A549 (cell line): ENCODE data around the gene DIP2A. TPM values are rescaled to one million over a fixed set of nuclear protein-coding genes. Genes with fewer than 3 reads are reported as not detected.

Experiments used
- BHLHE40 ChIP-seq: IDR thresholded peaks from 2 replicates; pipeline ENCODE4 v1.6.1; 2012; ENCODE audit warnings: low read depth, low read length, inconsistent platforms
- EHMT2 ChIP-seq: fragments of 200-600 bp; sonication (generic); IDR thresholded peaks from 2 replicates; pipeline ENCODE4 v1.6.1; 2016; ENCODE audit warnings: antibody characterized with exemption, low read depth, mild to moderate bottlenecking, moderate library complexity
- HMGXB4 ChIP-seq: fragments of 250-450 bp; sonication (Bioruptor Pico); IDR thresholded peaks from 2 replicates; pipeline ENCODE4 v1.5.0; 2021; ENCODE audit warnings: mild to moderate bottlenecking, moderate library complexity, borderline replicate concordance
- KDM1A ChIP-seq: fragments of 200-600 bp; sonication (generic); IDR thresholded peaks from 2 replicates; pipeline ENCODE4 v1.6.1; 2016; ENCODE audit warnings: low read depth, mild to moderate bottlenecking
- NFE2L2 ChIP-seq: fragments of 150-350 bp; conservative IDR thresholded peaks from 2 replicates; pipeline ENCODE4 v1.6.1; 2014; ENCODE audit warnings: low read length
- polyA plus RNA-seq, 4 experiments: library from polyadenylated mRNA; depleted of rRNA in 3 of 4; stranded (reverse); fragments of >200 nt; fragmentation: RNase III in 1 of 4; extraction: RNeasy Plus Mini Kit Qiagen cat#74134 plus additional on column Dnase treatment in 1 of 4; gene quantifications; 2 replicates in 3 of 4; 3 replicates in 1 of 4; pipeline ENCODE4 v1.2.3, GENCODE V29; 2011 to 2017
- small RNA-seq, 6 experiments: library from RNA; depleted of rRNA; stranded (forward); fragments of <200 nt; gene quantifications; one replicate each; pipeline ENCODE3, GENCODE V24; 2012
- TF ChIP-seq, protein P1 (sequence below): fragments of 200-600 bp; sonication (generic); IDR thresholded peaks from 2 replicates; pipeline ENCODE4 v1.6.1; 2016; ENCODE audit warnings: antibody characterized with exemption, mild to moderate bottlenecking, moderate library complexity

The DIP2A gene
- polyA plus RNA-seq, 2 of the 4 experiments (the other 2 are of a cell fraction), result 13.3 to 18.4 TPM

DNA sequence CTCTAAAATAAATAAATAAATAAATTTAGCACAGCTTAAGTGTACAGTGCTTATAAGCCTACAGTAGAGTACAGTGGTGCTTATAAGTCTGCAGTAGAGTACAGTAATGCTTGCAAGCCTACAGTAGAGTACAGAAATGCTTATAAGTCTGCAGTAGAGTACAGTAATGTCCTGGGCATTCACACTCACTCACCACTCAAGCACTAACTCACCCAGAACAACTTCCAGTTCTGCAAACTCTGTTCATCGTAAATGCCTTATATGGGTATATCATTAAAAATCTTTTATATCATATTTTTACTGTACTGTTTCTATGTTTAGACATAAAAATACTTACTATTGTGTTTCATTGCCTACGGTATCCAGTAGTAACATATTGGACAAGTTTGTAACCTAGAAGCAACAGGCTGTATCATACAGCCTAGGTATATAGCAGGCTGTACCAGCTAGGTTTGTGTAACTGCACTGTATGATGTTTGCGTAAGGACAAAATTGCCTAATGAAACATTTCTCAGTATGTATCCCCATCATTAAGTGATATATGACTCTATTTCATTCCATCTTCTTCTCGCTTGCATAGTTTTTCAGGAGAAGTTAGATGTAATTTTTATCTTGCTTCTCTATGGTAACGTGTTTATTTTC is 160.2 kb downstream of the DIP2A start (continued):
- TF ChIP-seq, protein P1, sequence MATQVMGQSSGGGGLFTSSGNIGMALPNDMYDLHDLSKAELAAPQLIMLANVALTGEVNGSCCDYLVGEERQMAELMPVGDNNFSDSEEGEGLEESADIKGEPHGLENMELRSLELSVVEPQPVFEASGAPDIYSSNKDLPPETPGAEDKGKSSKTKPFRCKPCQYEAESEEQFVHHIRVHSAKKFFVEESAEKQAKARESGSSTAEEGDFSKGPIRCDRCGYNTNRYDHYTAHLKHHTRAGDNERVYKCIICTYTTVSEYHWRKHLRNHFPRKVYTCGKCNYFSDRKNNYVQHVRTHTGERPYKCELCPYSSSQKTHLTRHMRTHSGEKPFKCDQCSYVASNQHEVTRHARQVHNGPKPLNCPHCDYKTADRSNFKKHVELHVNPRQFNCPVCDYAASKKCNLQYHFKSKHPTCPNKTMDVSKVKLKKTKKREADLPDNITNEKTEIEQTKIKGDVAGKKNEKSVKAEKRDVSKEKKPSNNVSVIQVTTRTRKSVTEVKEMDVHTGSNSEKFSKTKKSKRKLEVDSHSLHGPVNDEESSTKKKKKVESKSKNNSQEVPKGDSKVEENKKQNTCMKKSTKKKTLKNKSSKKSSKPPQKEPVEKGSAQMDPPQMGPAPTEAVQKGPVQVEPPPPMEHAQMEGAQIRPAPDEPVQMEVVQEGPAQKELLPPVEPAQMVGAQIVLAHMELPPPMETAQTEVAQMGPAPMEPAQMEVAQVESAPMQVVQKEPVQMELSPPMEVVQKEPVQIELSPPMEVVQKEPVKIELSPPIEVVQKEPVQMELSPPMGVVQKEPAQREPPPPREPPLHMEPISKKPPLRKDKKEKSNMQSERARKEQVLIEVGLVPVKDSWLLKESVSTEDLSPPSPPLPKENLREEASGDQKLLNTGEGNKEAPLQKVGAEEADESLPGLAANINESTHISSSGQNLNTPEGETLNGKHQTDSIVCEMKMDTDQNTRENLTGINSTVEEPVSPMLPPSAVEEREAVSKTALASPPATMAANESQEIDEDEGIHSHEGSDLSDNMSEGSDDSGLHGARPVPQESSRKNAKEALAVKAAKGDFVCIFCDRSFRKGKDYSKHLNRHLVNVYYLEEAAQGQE, result no peak
- TF ChIP-seq HMGXB4 (CRISPR knock-in tag), result no peak
- no peak for TF ChIP-seq KDM1A
- TF ChIP-seq BHLHE40, result no peak
- TF ChIP-seq NFE2L2, result no peak
- TF ChIP-seq EHMT2, result no peak

Small RNAs within 50 kb of the gene (small RNA-seq; reads per million reads assigned to genes)
- 0 reads per million in 6 experiments for gene RNU6-396P

Other genes starting within 250 kb of the DIP2A start
- 9.5 and 13.2 TPM in 2 replicates for gene LSS, start 230.1 kb upstream of the DIP2A start, polyA plus RNA-seq (2011; rRNA removed)
- gene LSS, start 230.1 kb upstream of the DIP2A start, polyA plus RNA-seq (2017; fragmentation: RNase III; extraction: RNeasy Plus Mini Kit Qiagen cat#74134 plus additional on column Dnase treatment), result 13.1 to 22.0 TPM (median 19.7 TPM) in 3 replicates
- gene MCM3AP, start 173.3 kb upstream of the DIP2A start, polyA plus RNA-seq (2011; rRNA removed), result 43.6 and 45.3 TPM in 2 replicates
- 38.2 to 42.9 TPM (median 41.2 TPM) in 3 replicates for gene MCM3AP, start 173.3 kb upstream of the DIP2A start, polyA plus RNA-seq (2017; fragmentation: RNase III; extraction: RNeasy Plus Mini Kit Qiagen cat#74134 plus additional on column Dnase treatment)
- gene YBEY, start 172.5 kb upstream of the DIP2A start, polyA plus RNA-seq (2011; rRNA removed), result 36.6 and 45.4 TPM in 2 replicates
- 31.8 to 33.7 TPM (median 32.4 TPM) in 3 replicates for gene YBEY, start 172.5 kb upstream of the DIP2A start, polyA plus RNA-seq (2017; fragmentation: RNase III; extraction: RNeasy Plus Mini Kit Qiagen cat#74134 plus additional on column Dnase treatment)
- gene C21orf58, start 135.0 kb upstream of the DIP2A start, polyA plus RNA-seq (2011; rRNA removed), result 3.2 TPM in 2 replicates
- gene C21orf58, start 135.0 kb upstream of the DIP2A start, polyA plus RNA-seq (2017; fragmentation: RNase III; extraction: RNeasy Plus Mini Kit Qiagen cat#74134 plus additional on column Dnase treatment), result 7.4 to 8.7 TPM (median 8.5 TPM) in 3 replicates
- 11.1 and 11.5 TPM in 2 replicates for gene PCNT, start 134.7 kb upstream of the DIP2A start, polyA plus RNA-seq (2011; rRNA removed)
- 13.3 to 15.5 TPM (median 14.6 TPM) in 3 replicates for gene PCNT, start 134.7 kb upstream of the DIP2A start, polyA plus RNA-seq (2017; fragmentation: RNase III; extraction: RNeasy Plus Mini Kit Qiagen cat#74134 plus additional on column Dnase treatment)
- not detected in 2 replicates for gene S100B, start 146.2 kb downstream of the DIP2A start, polyA plus RNA-seq (2011; rRNA removed)
- not detected in 3 replicates for gene S100B, start 146.2 kb downstream of the DIP2A start, polyA plus RNA-seq (2017; fragmentation: RNase III; extraction: RNeasy Plus Mini Kit Qiagen cat#74134 plus additional on column Dnase treatment)
- 64.1 and 69.2 TPM in 2 replicates for gene PRMT2, start 176.8 kb downstream of the DIP2A start, polyA plus RNA-seq (2011; rRNA removed)
- 68.8 to 75.3 TPM (median 75.1 TPM) in 3 replicates for gene PRMT2, start 176.8 kb downstream of the DIP2A start, polyA plus RNA-seq (2017; fragmentation: RNase III; extraction: RNeasy Plus Mini Kit Qiagen cat#74134 plus additional on column Dnase treatment)